K562 (cell line): ENCODE results near the gene PAQR7. TPM values are rescaled to one million over a fixed set of nuclear protein-coding genes. Genes with fewer than 3 reads are reported as not detected.
A peak's percentile ranks its signal among the peaks of the same experiment; 100 is the strongest.

Experiments
- ARNT ChIP-seq, 2 experiments: fragments of 450-650 bp; IDR thresholded peaks; 2 replicates each; pipeline ENCODE4 v1.6.1; 2016; ENCODE audit warnings: mild to moderate bottlenecking in 1 of 2
- BRD9 ChIP-seq: fragments of 450-650 bp; IDR thresholded peaks from 2 replicates; pipeline ENCODE4 v1.6.1; 2018; ENCODE audit warnings: low read depth; ENCODE audit not compliant: partially characterized antibody
- ETS2 ChIP-seq: IDR thresholded peaks from 2 replicates; pipeline ENCODE4 v1.6.1; 2016; ENCODE audit warnings: borderline replicate concordance, missing genetic modification characterization, mild to moderate bottlenecking, moderate library complexity, missing compliant biosample characterization; ENCODE audit not compliant: poor library complexity, severe bottlenecking
- HNRNPK ChIP-seq: fragments of 200-400 bp; formaldehyde crosslinking; IDR thresholded peaks from one replicate; pipeline ENCODE4 v1.6.1; 2018; ENCODE audit warnings: mild to moderate bottlenecking, low read depth, low read length; ENCODE audit not compliant: poor library complexity, severe bottlenecking
- HOXB6 ChIP-seq: fragments of 250-450 bp; sonication (Bioruptor Pico); IDR thresholded peaks from 2 replicates; pipeline ENCODE4 v1.5.1; 2022; ENCODE audit warnings: mild to moderate bottlenecking, borderline replicate concordance
- KDM5B ChIP-seq: fragments of 200-600 bp; sonication (generic); IDR thresholded peaks from 2 replicates; pipeline ENCODE4 v1.6.1; 2012; ENCODE audit warnings: low read depth, mild to moderate bottlenecking, moderate library complexity, low read length, control low read depth, inconsistent platforms; ENCODE audit not compliant: insufficient replicate concordance
- KHSRP ChIP-seq: fragments of 450-650 bp; IDR thresholded peaks from 2 replicates; pipeline ENCODE4 v1.6.1; 2017
- MCM5 ChIP-seq: fragments of 450-650 bp; IDR thresholded peaks from 2 replicates; pipeline ENCODE4 v1.6.1; 2016; ENCODE audit warnings: low read depth
- POU5F1 ChIP-seq: fragments of 150-350 bp; IDR thresholded peaks from 2 replicates; pipeline ENCODE4 v1.6.1; 2014; ENCODE audit warnings: borderline replicate concordance, low read length, low read depth, mild to moderate bottlenecking; ENCODE audit not compliant: partially characterized antibody
- SMAD3 ChIP-seq: fragments of 450-650 bp; formaldehyde crosslinking; conservative IDR thresholded peaks from 2 replicates; pipeline ENCODE4 v1.4.0; 2020; ENCODE audit warnings: mild to moderate bottlenecking
- SMC3 ChIP-seq: conservative IDR thresholded peaks from 2 replicates; pipeline ENCODE4 v1.6.1; 2011; ENCODE audit warnings: low read depth, low read length, improper control_type of control experiment; ENCODE audit not compliant: insufficient read depth
- TAF9B ChIP-seq: fragments of 450-650 bp; IDR thresholded peaks from 2 replicates; pipeline ENCODE4 v1.6.1; 2018; ENCODE audit warnings: mild to moderate bottlenecking; ENCODE audit not compliant: partially characterized antibody
- TCF7 ChIP-seq: sonication (generic); IDR thresholded peaks from 2 replicates; pipeline ENCODE4 v1.6.1; 2016; ENCODE audit warnings: antibody characterized with exemption, borderline replicate concordance
- TCFL5 ChIP-seq: fragments of 250-450 bp; sonication (Bioruptor Pico); conservative IDR thresholded peaks from 2 replicates; pipeline ENCODE4 v1.6.1; 2021; ENCODE audit warnings: mild to moderate bottlenecking, moderate library complexity, matching md5 sums
- ZNF384 ChIP-seq: IDR thresholded peaks from 2 replicates; pipeline ENCODE4 v1.6.1; 2012; ENCODE audit warnings: low read depth, low read length, improper control_type of control experiment
- ZNF77 ChIP-seq: fragments of 250-450 bp; sonication (Bioruptor Pico); IDR thresholded peaks from 2 replicates; pipeline ENCODE4 v1.5.0; 2020
- ZNF785 ChIP-seq: fragments of 250-450 bp; sonication (Bioruptor Pico); IDR thresholded peaks from 2 replicates; pipeline ENCODE4 v1.4.0; 2020; ENCODE audit warnings: mild to moderate bottlenecking
- polyA plus RNA-seq, 8 experiments: library from polyadenylated mRNA; depleted of rRNA in 4 of 8; stranded (reverse) in 5 of 8; unstranded in 3 of 8; fragments of >200 nt; fragmentation: Nextera tagmentation in 2 of 8; fragmentation: Illumina TruSeq in 1 of 8; extraction: Ambion mirVana in 2 of 8; extraction: Trizol in 1 of 8; gene quantifications; 2 replicates each; pipeline versions ENCODE4 v1.2.1 to v1.2.3, GENCODE V29; 2011 to 2014; ENCODE audit warnings: inconsistent platforms in 1 of 8, missing spikeins in 1 of 8
- total RNA-seq, 7 experiments: library from RNA; depleted of rRNA in 6 of 7; stranded (reverse); fragments of >200 nt in 6 of 7; fragmentation: Illumina TruSeq in 2 of 7; extraction: Trizol in 2 of 7; gene quantifications; 2 replicates each; pipeline versions ENCODE4 v1.2.1 to v1.2.3, GENCODE V29; 2011 to 2021; ENCODE audit warnings: low replicate concordance in 1 of 7
- TF ChIP-seq, protein P1 (sequence below): fragments of 250-450 bp; sonication (Bioruptor Pico); IDR thresholded peaks from 2 replicates; pipeline ENCODE4 v1.5.0; 2022; ENCODE audit warnings: mild to moderate bottlenecking
- TF ChIP-seq, protein P2 (sequence below): IDR thresholded peaks from 2 replicates; pipeline ENCODE4 v1.6.1; 2014; ENCODE audit warnings: antibody characterized with exemption
- TF ChIP-seq, protein P3 (sequence below): fragments of 250-450 bp; sonication (Bioruptor Pico); IDR thresholded peaks from 2 replicates; pipeline ENCODE4 v1.5.0; 2021
- TF ChIP-seq, protein P4 (sequence below): fragments of 250-450 bp; sonication (Bioruptor Pico); IDR thresholded peaks from 2 replicates; pipeline ENCODE4 v1.5.1; 2021; ENCODE audit warnings: mild to moderate bottlenecking

PAQR7 gene
- total and polyA plus RNA-seq, 9 of the 15 experiments (the other 6 are each of a cell fraction or from before 2014, with no cell fraction given) = 1.1 to 5.2 (median 2.6) TPM

DNA sequence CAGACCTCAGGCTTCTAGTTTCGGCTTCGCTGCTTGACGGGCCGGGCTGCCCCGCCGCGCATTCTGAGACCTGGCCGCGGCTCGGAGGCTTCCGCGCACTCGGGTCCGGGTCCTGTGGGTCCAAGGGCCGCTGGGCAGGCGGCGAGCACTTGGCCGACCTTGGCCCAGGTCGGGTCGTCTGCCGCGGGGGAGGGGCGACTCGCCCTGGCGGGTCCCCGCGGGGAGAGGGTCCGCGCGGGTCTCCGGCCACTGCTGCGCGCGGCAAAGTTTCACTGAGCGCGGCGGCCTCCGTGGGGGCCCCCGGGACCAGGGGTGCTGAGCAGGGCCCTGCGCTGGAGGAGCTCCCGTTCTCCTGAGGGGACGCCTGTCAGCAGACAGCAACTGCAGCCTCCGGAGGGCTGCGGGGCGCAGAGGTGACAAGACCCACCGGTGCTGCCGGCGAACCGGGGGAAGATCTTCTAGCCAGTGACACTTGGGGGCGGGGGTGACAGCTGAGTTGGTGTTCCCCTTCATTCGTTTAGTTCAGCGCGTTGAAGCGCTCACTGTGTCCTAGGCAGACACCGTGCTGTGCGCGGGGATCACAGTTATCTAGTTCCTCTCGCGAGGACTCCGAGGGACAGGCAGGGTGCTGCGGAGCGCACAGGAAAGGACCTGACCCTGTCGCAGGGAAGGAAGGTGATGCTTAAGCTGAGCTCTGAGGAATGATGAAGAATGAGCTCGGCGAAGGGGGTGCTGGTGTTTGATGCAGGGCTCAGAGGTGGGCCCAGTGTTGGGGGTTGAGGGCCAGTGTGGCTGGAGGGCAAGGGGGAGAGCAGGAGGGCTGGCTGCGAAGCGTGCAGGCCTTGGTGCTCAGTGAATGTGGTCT lies 55.0 kb downstream of the PAQR7 start (continued):
- TF ChIP-seq TCFL5 (CRISPR knock-in tag) = no peak
- no peak for TF ChIP-seq ETS2
- TF ChIP-seq TCF7 = no peak
- no peak for TF ChIP-seq KHSRP
- no peak for TF ChIP-seq KDM5B
- no peak for TF ChIP-seq ZNF77
- TF ChIP-seq ZNF785 (CRISPR knock-in tag) = no peak
- TF ChIP-seq, protein P1, sequence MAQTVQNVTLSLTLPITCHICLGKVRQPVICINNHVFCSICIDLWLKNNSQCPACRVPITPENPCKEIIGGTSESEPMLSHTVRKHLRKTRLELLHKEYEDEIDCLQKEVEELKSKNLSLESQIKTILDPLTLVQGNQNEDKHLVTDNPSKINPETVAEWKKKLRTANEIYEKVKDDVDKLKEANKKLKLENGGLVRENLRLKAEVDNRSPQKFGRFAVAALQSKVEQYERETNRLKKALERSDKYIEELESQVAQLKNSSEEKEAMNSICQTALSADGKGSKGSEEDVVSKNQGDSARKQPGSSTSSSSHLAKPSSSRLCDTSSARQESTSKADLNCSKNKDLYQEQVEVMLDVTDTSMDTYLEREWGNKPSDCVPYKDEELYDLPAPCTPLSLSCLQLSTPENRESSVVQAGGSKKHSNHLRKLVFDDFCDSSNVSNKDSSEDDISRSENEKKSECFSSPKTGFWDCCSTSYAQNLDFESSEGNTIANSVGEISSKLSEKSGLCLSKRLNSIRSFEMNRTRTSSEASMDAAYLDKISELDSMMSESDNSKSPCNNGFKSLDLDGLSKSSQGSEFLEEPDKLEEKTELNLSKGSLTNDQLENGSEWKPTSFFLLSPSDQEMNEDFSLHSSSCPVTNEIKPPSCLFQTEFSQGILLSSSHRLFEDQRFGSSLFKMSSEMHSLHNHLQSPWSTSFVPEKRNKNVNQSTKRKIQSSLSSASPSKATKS (CRISPR knock-in tag) = no peak
- TF ChIP-seq SMC3 = no peak
- TF ChIP-seq TAF9B = no peak
- TF ChIP-seq, protein P2, sequence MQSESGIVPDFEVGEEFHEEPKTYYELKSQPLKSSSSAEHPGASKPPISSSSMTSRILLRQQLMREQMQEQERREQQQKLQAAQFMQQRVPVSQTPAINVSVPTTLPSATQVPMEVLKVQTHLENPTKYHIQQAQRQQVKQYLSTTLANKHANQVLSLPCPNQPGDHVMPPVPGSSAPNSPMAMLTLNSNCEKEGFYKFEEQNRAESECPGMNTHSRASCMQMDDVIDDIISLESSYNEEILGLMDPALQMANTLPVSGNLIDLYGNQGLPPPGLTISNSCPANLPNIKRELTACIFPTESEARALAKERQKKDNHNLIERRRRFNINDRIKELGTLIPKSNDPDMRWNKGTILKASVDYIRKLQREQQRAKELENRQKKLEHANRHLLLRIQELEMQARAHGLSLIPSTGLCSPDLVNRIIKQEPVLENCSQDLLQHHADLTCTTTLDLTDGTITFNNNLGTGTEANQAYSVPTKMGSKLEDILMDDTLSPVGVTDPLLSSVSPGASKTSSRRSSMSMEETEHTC = no peak
- no peak for TF ChIP-seq HOXB6 (CRISPR knock-in tag)
- TF ChIP-seq SMAD3 (CRISPR knock-in tag) = no peak
- TF ChIP-seq, protein P3, sequence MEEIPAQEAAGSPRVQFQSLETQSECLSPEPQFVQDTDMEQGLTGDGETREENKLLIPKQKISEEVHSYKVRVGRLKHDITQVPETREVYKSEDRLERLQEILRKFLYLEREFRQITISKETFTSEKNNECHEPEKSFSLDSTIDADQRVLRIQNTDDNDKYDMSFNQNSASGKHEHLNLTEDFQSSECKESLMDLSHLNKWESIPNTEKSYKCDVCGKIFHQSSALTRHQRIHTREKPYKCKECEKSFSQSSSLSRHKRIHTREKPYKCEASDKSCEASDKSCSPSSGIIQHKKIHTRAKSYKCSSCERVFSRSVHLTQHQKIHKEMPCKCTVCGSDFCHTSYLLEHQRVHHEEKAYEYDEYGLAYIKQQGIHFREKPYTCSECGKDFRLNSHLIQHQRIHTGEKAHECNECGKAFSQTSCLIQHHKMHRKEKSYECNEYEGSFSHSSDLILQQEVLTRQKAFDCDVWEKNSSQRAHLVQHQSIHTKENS (CRISPR knock-in tag) = no peak
- TF ChIP-seq MCM5 = no peak
- no peak for TF ChIP-seq HNRNPK
- TF ChIP-seq, protein P4, sequence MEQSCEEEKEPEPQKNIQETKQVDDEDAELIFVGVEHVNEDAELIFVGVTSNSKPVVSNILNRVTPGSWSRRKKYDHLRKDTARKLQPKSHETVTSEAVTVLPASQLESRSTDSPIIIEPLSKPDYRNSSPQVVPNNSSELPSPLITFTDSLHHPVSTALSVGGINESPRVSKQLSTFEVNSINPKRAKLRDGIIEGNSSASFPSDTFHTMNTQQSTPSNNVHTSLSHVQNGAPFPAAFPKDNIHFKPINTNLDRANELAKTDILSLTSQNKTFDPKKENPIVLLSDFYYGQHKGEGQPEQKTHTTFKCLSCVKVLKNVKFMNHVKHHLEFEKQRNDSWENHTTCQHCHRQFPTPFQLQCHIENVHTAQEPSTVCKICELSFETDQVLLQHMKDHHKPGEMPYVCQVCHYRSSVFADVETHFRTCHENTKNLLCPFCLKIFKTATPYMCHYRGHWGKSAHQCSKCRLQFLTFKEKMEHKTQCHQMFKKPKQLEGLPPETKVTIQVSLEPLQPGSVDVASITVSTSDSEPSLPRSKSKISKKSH (CRISPR knock-in tag) = no peak
- peak; percentile 57 for TF ChIP-seq BRD9
- TF ChIP-seq ZNF384 = no peak
- TF ChIP-seq ARNT (IDR thresholded peaks at IDR 0.05) = no peak; a peak in 1 of 4 replicates
- no peak for TF ChIP-seq POU5F1
